Uterus (tissue), 4 donors: ENCODE data around the gene RNF181. TPM values are rescaled to one million over a fixed set of nuclear protein-coding genes. Genes with fewer than 3 reads are reported as not detected.
A peak's percentile ranks its signal among the peaks of the same experiment; 100 is the strongest.
"Not testable (repeated sequence)": the region's sequence is repeated elsewhere in the genome, so short reads cannot be mapped to it uniquely, and the experiment has no call there.

ENCODE experiments used
- DNase-seq, 2 donors: peaks; one replicate each; pipeline ENCODE4 v3.0.0-alpha.2; 2019 to 2020
- H3K27ac ChIP-seq, 2 donors: fragments of 200-600 bp; sonication (generic); 1 replicate in 1 of 2; 2 replicates in 1 of 2; pipeline ENCODE4 v1.5.1; 2016 to 2018
- H3K27me3 ChIP-seq, 2 donors: fragments of 200-600 bp; sonication (generic); one replicate each; pipeline ENCODE4 v1.5.1; 2018 to 2019; ENCODE audit warnings: control low read depth in 1 of 2
- H3K36me3 ChIP-seq, 2 donors: fragments of 200-600 bp; sonication (generic); one replicate each; pipeline ENCODE4 v1.5.1; 2019; ENCODE audit warnings: control low read depth in 1 of 2
- H3K4me1 ChIP-seq, 2 donors: fragments of 200-600 bp; sonication (generic); one replicate each; pipeline ENCODE4 v1.5.1; 2018 to 2019; ENCODE audit warnings: control low read depth in 1 of 2
- H3K4me3 ChIP-seq, 2 donors: fragments of 200-600 bp; sonication (generic); 1 replicate in 1 of 2; 2 replicates in 1 of 2; pipeline ENCODE4 v1.5.1; 2018 to 2019; ENCODE audit warnings: mild to moderate bottlenecking in 1 of 2
- H3K9me3 ChIP-seq, 2 donors: fragments of 200-600 bp; sonication (generic); one replicate each; pipeline ENCODE4 v1.5.1; 2019; ENCODE audit warnings: control low read depth in 1 of 2
- CTCF ChIP-seq, 4 experiments: fragments of 200-600 bp in 2 of 4; fragments of 450-650 bp in 2 of 4; sonication (generic) in 2 of 4; IDR thresholded peaks; one replicate each; pipeline ENCODE4 v1.5.1; 2016 to 2019; ENCODE audit warnings: antibody characterized with exemption in 4 of 4, mild to moderate bottlenecking in 2 of 4, moderate library complexity in 1 of 4
- POLR2A ChIP-seq, 2 donors: fragments of 450-650 bp; IDR thresholded peaks; one replicate each; pipeline ENCODE4 v1.6.1; 2016; ENCODE audit warnings: antibody characterized with exemption in 2 of 2, mild to moderate bottlenecking in 1 of 2, moderate library complexity in 1 of 2
- intact Hi-C: fragments of 100-400 bp; cut with DNase I; formaldehyde crosslinking; loops from one replicate; pipeline ENCODE4 v1.15.1; 2023; ENCODE audit warnings: low total_unique reads
- total RNA-seq, 4 donors: library from RNA; depleted of rRNA in 3 of 4; stranded (reverse); fragments of >200 nt in 3 of 4; gene quantifications; one replicate each; pipeline versions ENCODE4 v1.1.0 to v1.2.4, GENCODE V29; 2014 to 2023
- donor health status: DM: yes; HTN: yes; CAD: no.

RNF181 gene
- total RNA-seq, 4 donors from 2014 or later: 53.0 to 362 (median 175) TPM

GRCh38 chr2:85615413-85615728 is 19.8 kb downstream of the RNF181 start:
- intact Hi-C loops: no loop called here
- no peaks in the 10 kb centered on the region for H3K9me3 ChIP-seq
- H3K4me1 ChIP-seq: peaks cover 8 to 11% of the 10 kb centered on the region in 2 donors
- no peak for DNase-seq
- H3K27me3 ChIP-seq: no peaks in the 10 kb centered on the region
- H3K27ac ChIP-seq: peak overlapping the region; percentile 82 to 87
- TF ChIP-seq CTCF (IDR thresholded peaks at IDR 0.05): no peak
- TF ChIP-seq POLR2A (IDR thresholded peaks at IDR 0.05): no peak
- H3K36me3 ChIP-seq: no peaks in the 10 kb centered on the region
- H3K4me3 ChIP-seq: peak overlapping the region in 1 of 2 donors; percentile 91

GRCh38 chr2:85617723-85618122 is 22.2 kb downstream of the RNF181 start:
- H3K9me3 ChIP-seq, H3K36me3 ChIP-seq, H3K27me3 ChIP-seq, DNase-seq, H3K4me3 ChIP-seq, H3K27ac ChIP-seq, intact Hi-C loops: not testable (repeated sequence)
- H3K4me1 ChIP-seq: peaks cover 8 to 11% of the 10 kb centered on the region in 2 donors

- Histone ChIP-seq H3K27me3 (no peaks in the 10 kb centered on the region), H3K4me3 (no peak overlapping the region), H3K36me3 (no peaks in the 10 kb centered on the region), H3K27ac (no peak overlapping the region), H3K4me1 (peaks cover 8 to 11% of the 10 kb centered on the region in 2 donors), H3K9me3 (no peaks in the 10 kb centered on the region)
- TF ChIP-seq POLR2A (IDR thresholded peaks at IDR 0.05) (no peak), CTCF (IDR thresholded peaks at IDR 0.05) (no peak)
- no peak for DNase-seq
- intact Hi-C loops: no loop called here
Observed at GRCh38 chr2:85619617-85620016, 24.1 kb downstream of the RNF181 start.

- Histone ChIP-seq H3K27me3 (no peaks in the 10 kb centered on the region), H3K4me3 (no peak overlapping the region), H3K36me3 (no peaks in the 10 kb centered on the region), H3K4me1 (peaks cover 8 to 11% of the 10 kb centered on the region in 2 donors), H3K9me3 (no peaks in the 10 kb centered on the region), H3K27ac (no peak overlapping the region)
- DNase-seq: no peak
- intact Hi-C loops: no loop called here
- no peak for TF ChIP-seq POLR2A (IDR thresholded peaks at IDR 0.05)
- no peak for TF ChIP-seq CTCF (IDR thresholded peaks at IDR 0.05)
Observed at GRCh38 chr2:85621338-85621737, 25.8 kb downstream of the RNF181 start.

GRCh38 chr2:85623991-85624390 is 28.4 kb downstream of the RNF181 start:
- Histone ChIP-seq H3K9me3 (no peaks in the 10 kb centered on the region), H3K36me3 (no peaks in the 10 kb centered on the region), H3K4me3 (no peak overlapping the region), H3K27me3 (no peaks in the 10 kb centered on the region), H3K27ac (no peak overlapping the region), H3K4me1 (no peaks in the 10 kb centered on the region)
- intact Hi-C loops: no loop called here
- TF ChIP-seq CTCF (IDR thresholded peaks at IDR 0.05) (no peak), POLR2A (IDR thresholded peaks at IDR 0.05) (no peak)
- DNase-seq: no peak

- H3K4me1 ChIP-seq: no peaks in the 10 kb centered on the region
- no peak overlapping the region for H3K4me3 ChIP-seq
- no peak for DNase-seq
- no peaks in the 10 kb centered on the region for H3K9me3 ChIP-seq
- intact Hi-C loops: no loop called here
- H3K27me3 ChIP-seq: no peaks in the 10 kb centered on the region
- no peaks in the 10 kb centered on the region for H3K36me3 ChIP-seq
- TF ChIP-seq CTCF (IDR thresholded peaks at IDR 0.05): no peak
- TF ChIP-seq POLR2A (IDR thresholded peaks at IDR 0.05): no peak
- no peak overlapping the region for H3K27ac ChIP-seq
Observed at GRCh38 chr2:85628658-85629057, 33.1 kb downstream of the RNF181 start.
